H4 (cell line): ENCODE data around the gene PLCL1. TPM values are rescaled to one million over a fixed set of nuclear protein-coding genes. Genes with fewer than 3 reads are reported as not detected.

Experiments
- DNase-seq: peaks from one replicate; pipeline ENCODE4 v3.0.0-alpha.2; 2015; ENCODE audit warnings: low spot score
- total RNA-seq: library from RNA; depleted of rRNA; stranded (reverse); fragments of >200 nt; shearing (Covaris generic); gene quantifications from 2 replicates; pipeline ENCODE4 v1.2.3, GENCODE V29; 2014

The PLCL1 gene
- total RNA-seq, 1 experiment from 2014 or later: 0.19 TPM

- no peak for DNase-seq
These were observed 312.4 kb downstream of the PLCL1 start for GRCh38 chr2:198116756-198117155.

- no peak for DNase-seq
These were observed 313.1 kb downstream of the PLCL1 start for GRCh38 chr2:198117406-198118041.

GRCh38 chr2:198127627-198128026 is 323.2 kb downstream of the PLCL1 start:
- DNase-seq: peak; percentile 53

GRCh38 chr2:198129609-198130008 is 325.2 kb downstream of the PLCL1 start:
- DNase-seq: no peak

GRCh38 chr2:198134293-198134955 is 330.0 kb downstream of the PLCL1 start:
- no peak for DNase-seq

- DNase-seq: no peak
These were observed 331.1 kb downstream of the PLCL1 start for GRCh38 chr2:198135481-198135934.

- no peak for DNase-seq
These were observed 331.7 kb downstream of the PLCL1 start for GRCh38 chr2:198136142-198136541.

GRCh38 chr2:198137733-198138132 is 333.3 kb downstream of the PLCL1 start:
- no peak for DNase-seq

- no peak for DNase-seq
These were observed 337.3 kb downstream of the PLCL1 start for GRCh38 chr2:198141726-198142125.

- no peak for DNase-seq
These were observed 338.8 kb downstream of the PLCL1 start for GRCh38 chr2:198143156-198143555.

GRCh38 chr2:198143793-198144192 is 339.4 kb downstream of the PLCL1 start:
- no peak for DNase-seq

GRCh38 chr2:198144660-198145059 is 340.3 kb downstream of the PLCL1 start:
- DNase-seq: no peak

GRCh38 chr2:198146346-198146940 is 342.1 kb downstream of the PLCL1 start:
- DNase-seq: no peak

- DNase-seq: no peak
These were observed 352.9 kb downstream of the PLCL1 start for GRCh38 chr2:198157314-198157713.

GRCh38 chr2:198161151-198161550 is 356.8 kb downstream of the PLCL1 start:
- no peak for DNase-seq

GRCh38 chr2:198162276-198162675 is 357.9 kb downstream of the PLCL1 start:
- DNase-seq: no peak

GRCh38 chr2:198164843-198165242 is 360.4 kb downstream of the PLCL1 start:
- no peak for DNase-seq

- no peak for DNase-seq
These were observed 360.9 kb downstream of the PLCL1 start for GRCh38 chr2:198165289-198165688.

GRCh38 chr2:198167346-198167745 is 363.0 kb downstream of the PLCL1 start:
- DNase-seq: no peak

GRCh38 chr2:198168651-198169050 is 364.3 kb downstream of the PLCL1 start:
- no peak for DNase-seq

GRCh38 chr2:198173242-198173641 is 368.8 kb downstream of the PLCL1 start:
- no peak for DNase-seq

GRCh38 chr2:198173864-198174263 is 369.5 kb downstream of the PLCL1 start:
- no peak for DNase-seq

- DNase-seq: no peak
These were observed 370.9 kb downstream of the PLCL1 start for GRCh38 chr2:198175271-198175670.
